ENCODE data around the gene ITGB6.

Gene ITGB6

GRCh38 chr2:160064916-160065315, 135.2 kb downstream of the ITGB6 start:
- TF ChIP-seq CTCF (IDR thresholded peaks at IDR 0.05), result no peak

- TF ChIP-seq CTCF (IDR thresholded peaks at IDR 0.05), result no peak
These were observed 136.0 kb downstream of the ITGB6 start for GRCh38 chr2:160063879-160064612.

GRCh38 chr2:160063271-160063670, 136.8 kb downstream of the ITGB6 start:
- TF ChIP-seq CTCF (IDR thresholded peaks at IDR 0.05), result no peak

GRCh38 chr2:160062292-160063005, 137.6 kb downstream of the ITGB6 start, which contains the start of gene PLA2R1:
PLA2R1 (minus strand) TSS chr2:160062615; CDS start chr2:160062403, 212 bp downstream.
- no peak for TF ChIP-seq CTCF (IDR thresholded peaks at IDR 0.05)

DNA sequence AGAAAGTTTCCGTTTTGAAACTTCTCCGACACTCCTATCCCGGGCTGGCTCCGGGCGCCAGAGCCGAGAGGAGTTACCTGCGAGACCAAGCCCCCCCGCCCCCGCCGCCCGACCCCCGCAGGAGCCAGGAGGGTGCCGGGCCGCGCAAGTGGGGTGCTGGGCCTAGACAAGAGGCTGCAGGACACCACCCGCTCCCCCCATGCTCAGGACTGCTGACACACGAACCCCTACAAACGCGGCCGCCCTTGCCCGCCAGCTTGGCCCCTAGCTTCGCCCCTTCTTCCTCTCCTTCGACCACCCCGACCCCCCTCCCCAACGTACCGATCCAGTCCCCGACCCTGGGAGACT, 138.2 kb downstream of the ITGB6 start:
- TF ChIP-seq CTCF (IDR thresholded peaks at IDR 0.05), result no peak

GRCh38 chr2:160061533-160061932, 138.5 kb downstream of the ITGB6 start:
- TF ChIP-seq CTCF (IDR thresholded peaks at IDR 0.05), result no peak

- no peak for TF ChIP-seq CTCF (IDR thresholded peaks at IDR 0.05)
These were observed 139.8 kb downstream of the ITGB6 start for GRCh38 chr2:160060297-160060696.

Measured in LNCAP (cell line).